IMR-90 (cell line): ENCODE measurements around the gene NAA80.

ENCODE experiments used
- CEBPB ChIP-seq: IDR thresholded peaks from 2 replicates; pipeline ENCODE4 v1.6.1; 2012; ENCODE audit warnings: low read depth, low read length, improper control_type of control experiment
- CTCF ChIP-seq: conservative IDR thresholded peaks from 2 replicates; pipeline ENCODE4 v1.5.1; 2012; ENCODE audit warnings: mild to moderate bottlenecking, low read depth, low read length, improper control_type of control experiment
- FOS ChIP-seq: fragments of 150-350 bp; IDR thresholded peaks from 2 replicates; pipeline ENCODE4 v1.6.1; 2016; ENCODE audit warnings: low read depth, low read length
- MAFK ChIP-seq: IDR thresholded peaks from 2 replicates; pipeline ENCODE4 v1.6.1; 2012; ENCODE audit warnings: low read depth, low read length, improper control_type of control experiment
- POLR2A ChIP-seq: IDR thresholded peaks from 2 replicates; pipeline ENCODE4 v1.6.1; 2012; ENCODE audit warnings: mild to moderate bottlenecking, low read depth, low read length
- RAD21 ChIP-seq: IDR thresholded peaks from 2 replicates; pipeline ENCODE4 v1.6.1; 2012; ENCODE audit warnings: low read length, improper control_type of control experiment
- RCOR1 ChIP-seq: IDR thresholded peaks from 2 replicates; pipeline ENCODE4 v1.6.1; 2012; ENCODE audit warnings: mild to moderate bottlenecking, low read length, improper control_type of control experiment; ENCODE audit not compliant: insufficient replicate concordance
- RFX5 ChIP-seq: IDR thresholded peaks from 2 replicates; pipeline ENCODE4 v1.8.0; 2012; ENCODE audit warnings: low read depth, mild to moderate bottlenecking, low read length, moderate library complexity
- SMC3 ChIP-seq: fragments of 150-350 bp; IDR thresholded peaks from 2 replicates; pipeline ENCODE4 v1.6.1; 2016; ENCODE audit warnings: low read depth, mild to moderate bottlenecking, antibody characterized with exemption, low read length, moderate library complexity
- USF2 ChIP-seq: fragments of 150-350 bp; IDR thresholded peaks from 2 replicates; pipeline ENCODE4 v1.6.1; 2017; ENCODE audit warnings: mild to moderate bottlenecking, antibody characterized with exemption, low read length, low read depth

GRCh38 chr3:50266836-50267235 lies 32.4 kb downstream of the NAA80 start:
- TF ChIP-seq CTCF (no peak), POLR2A (no peak), CEBPB (no peak), FOS (no peak), USF2 (no peak), RFX5 (no peak), RAD21 (no peak), MAFK (no peak), SMC3 (no peak), RCOR1 (no peak)
